HL-60/S4 (cell line): Measurements from ENCODE around the gene FOLR1.

Experiments
- in situ Hi-C: fragments of 300-500 bp; cut with MboI; formaldehyde crosslinking; loops from 2 replicates; pipeline ENCODE4 v1.14.3; 2022; ENCODE audit warnings: low sequenced_read_pairs

The FOLR1 gene

GRCh38 chr11:72191961-72192381 is at the start of gene FOLR1:
FOLR1 (plus strand) TSS chr11:72192140; CDS start chr11:72192174, 34 bp downstream.
- in situ Hi-C loops, result no loop called here

- in situ Hi-C loops, result loop anchor here (10.0 kb wide), 1 partner anchor 108 kb away; no protein-coding TSS in a partner anchor
These were observed 49.4 kb upstream of the FOLR1 start for GRCh38 chr11:72142543-72142942.

GRCh38 chr11:72144807-72145565 is 47.0 kb upstream of the FOLR1 start:
- in situ Hi-C loops, result loop anchor here (10.0 kb wide), 1 partner anchor 110 kb away; no protein-coding TSS in a partner anchor

GRCh38 chr11:72146625-72147024 is 45.3 kb upstream of the FOLR1 start:
- in situ Hi-C loops, result loop anchor here (10.0 kb wide), 1 partner anchor 112 kb away; no protein-coding TSS in a partner anchor

- in situ Hi-C loops, result loop anchor here (25.0 kb wide), 1 partner anchor 339 kb away; no protein-coding TSS in a partner anchor
These were observed 41.1 kb upstream of the FOLR1 start for GRCh38 chr11:72150882-72151281.

- in situ Hi-C loops, result loop anchor here (25.0 kb wide), 1 partner anchor 342 kb away; no protein-coding TSS in a partner anchor
These were observed 38.1 kb upstream of the FOLR1 start for GRCh38 chr11:72153874-72154273.

GRCh38 chr11:72154816-72155215 is 37.1 kb upstream of the FOLR1 start:
- in situ Hi-C loops, result loop anchor here (25.0 kb wide), 1 partner anchor 343 kb away; no protein-coding TSS in a partner anchor

GRCh38 chr11:72155751-72156150 is 36.2 kb upstream of the FOLR1 start:
- in situ Hi-C loops, result loop anchor here (25.0 kb wide), 1 partner anchor 343 kb away; no protein-coding TSS in a partner anchor

- in situ Hi-C loops, result loop anchor here (25.0 kb wide), 1 partner anchor 345 kb away; no protein-coding TSS in a partner anchor
These were observed 34.8 kb upstream of the FOLR1 start for GRCh38 chr11:72157131-72157530.

GRCh38 chr11:72160319-72160718 is 31.6 kb upstream of the FOLR1 start:
- in situ Hi-C loops, result loop anchor here (25.0 kb wide), 1 partner anchor 348 kb away; no protein-coding TSS in a partner anchor

- in situ Hi-C loops, result loop anchor here (25.0 kb wide), 1 partner anchor 351 kb away; no protein-coding TSS in a partner anchor
These were observed 28.9 kb upstream of the FOLR1 start for GRCh38 chr11:72162891-72163492.

- in situ Hi-C loops, result loop anchor here (25.0 kb wide), 1 partner anchor 352 kb away; no protein-coding TSS in a partner anchor
These were observed 27.8 kb upstream of the FOLR1 start for GRCh38 chr11:72164187-72164586.

GRCh38 chr11:72169046-72169555 is 22.8 kb upstream of the FOLR1 start:
- in situ Hi-C loops, result loop anchor here (25.0 kb wide), 1 partner anchor 357 kb away; no protein-coding TSS in a partner anchor

- in situ Hi-C loops, result loop anchor here (25.0 kb wide), 1 partner anchor 357 kb away; no protein-coding TSS in a partner anchor
These were observed 22.2 kb upstream of the FOLR1 start for GRCh38 chr11:72169754-72170153.

- in situ Hi-C loops, result loop anchor here (25.0 kb wide), 1 partner anchor 360 kb away; no protein-coding TSS in a partner anchor
These were observed 19.9 kb upstream of the FOLR1 start for GRCh38 chr11:72172043-72172442.

- in situ Hi-C loops, result loop anchor here (25.0 kb wide), 1 partner anchor 361 kb away; no protein-coding TSS in a partner anchor
These were observed 18.6 kb upstream of the FOLR1 start for GRCh38 chr11:72173291-72173690.

GRCh38 chr11:72174302-72175070 is 17.5 kb upstream of the FOLR1 start:
- in situ Hi-C loops, result loop anchor here (25.0 kb wide), 1 partner anchor 362 kb away; no protein-coding TSS in a partner anchor

- in situ Hi-C loops, result no loop called here
These were observed 14.3 kb upstream of the FOLR1 start for GRCh38 chr11:72177656-72178055.

- in situ Hi-C loops, result no loop called here
These were observed 12.7 kb upstream of the FOLR1 start for GRCh38 chr11:72179049-72179803.
